C4-2B (cell line): ENCODE results near the gene NFKBIE.

ENCODE experiments used
- H3K27ac ChIP-seq: fragments of 450-650 bp; 2 replicates; pipeline ENCODE4 v1.5.1; 2017
- ZFX ChIP-seq: fragments of 450-650 bp; IDR thresholded peaks from 2 replicates; pipeline ENCODE4 v1.6.1; 2017
- TF ChIP-seq, protein P1 (sequence below): fragments of 450-650 bp; conservative IDR thresholded peaks from 2 replicates; pipeline ENCODE4 v1.5.1; 2017; ENCODE audit warnings: mild to moderate bottlenecking

Gene NFKBIE

GRCh38 chr6:44221291-44221960 lies 43.9 kb downstream of the NFKBIE start:
- TF ChIP-seq ZFX: no peak
- TF ChIP-seq, protein P1, sequence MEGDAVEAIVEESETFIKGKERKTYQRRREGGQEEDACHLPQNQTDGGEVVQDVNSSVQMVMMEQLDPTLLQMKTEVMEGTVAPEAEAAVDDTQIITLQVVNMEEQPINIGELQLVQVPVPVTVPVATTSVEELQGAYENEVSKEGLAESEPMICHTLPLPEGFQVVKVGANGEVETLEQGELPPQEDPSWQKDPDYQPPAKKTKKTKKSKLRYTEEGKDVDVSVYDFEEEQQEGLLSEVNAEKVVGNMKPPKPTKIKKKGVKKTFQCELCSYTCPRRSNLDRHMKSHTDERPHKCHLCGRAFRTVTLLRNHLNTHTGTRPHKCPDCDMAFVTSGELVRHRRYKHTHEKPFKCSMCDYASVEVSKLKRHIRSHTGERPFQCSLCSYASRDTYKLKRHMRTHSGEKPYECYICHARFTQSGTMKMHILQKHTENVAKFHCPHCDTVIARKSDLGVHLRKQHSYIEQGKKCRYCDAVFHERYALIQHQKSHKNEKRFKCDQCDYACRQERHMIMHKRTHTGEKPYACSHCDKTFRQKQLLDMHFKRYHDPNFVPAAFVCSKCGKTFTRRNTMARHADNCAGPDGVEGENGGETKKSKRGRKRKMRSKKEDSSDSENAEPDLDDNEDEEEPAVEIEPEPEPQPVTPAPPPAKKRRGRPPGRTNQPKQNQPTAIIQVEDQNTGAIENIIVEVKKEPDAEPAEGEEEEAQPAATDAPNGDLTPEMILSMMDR: no peak; the same call in 1 of the 2 replicates
- peak overlapping the region; percentile 20 for H3K27ac ChIP-seq

DNA sequence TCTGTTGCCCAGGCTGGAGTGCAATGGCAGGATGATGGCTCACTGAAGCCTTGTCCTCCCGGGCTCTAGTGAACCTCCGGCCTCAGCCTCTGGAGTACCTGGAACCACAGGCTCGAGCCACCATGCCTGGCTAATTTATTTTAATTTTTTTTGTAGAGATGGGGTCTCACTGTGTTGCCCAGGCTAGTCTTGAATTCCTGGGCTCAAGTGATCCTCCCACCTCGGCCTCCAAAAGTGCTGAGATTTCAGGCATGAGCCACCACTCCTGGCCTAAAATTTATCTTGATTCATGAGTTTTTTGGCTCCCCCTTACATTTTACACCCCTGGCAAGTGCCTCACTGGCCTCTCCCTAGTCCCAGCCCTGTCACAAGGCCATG lies 44.4 kb downstream of the NFKBIE start:
- TF ChIP-seq ZFX: no peak
- TF ChIP-seq, protein P1: no peak
- H3K27ac ChIP-seq: peak overlapping the region; percentile 20

DNA sequence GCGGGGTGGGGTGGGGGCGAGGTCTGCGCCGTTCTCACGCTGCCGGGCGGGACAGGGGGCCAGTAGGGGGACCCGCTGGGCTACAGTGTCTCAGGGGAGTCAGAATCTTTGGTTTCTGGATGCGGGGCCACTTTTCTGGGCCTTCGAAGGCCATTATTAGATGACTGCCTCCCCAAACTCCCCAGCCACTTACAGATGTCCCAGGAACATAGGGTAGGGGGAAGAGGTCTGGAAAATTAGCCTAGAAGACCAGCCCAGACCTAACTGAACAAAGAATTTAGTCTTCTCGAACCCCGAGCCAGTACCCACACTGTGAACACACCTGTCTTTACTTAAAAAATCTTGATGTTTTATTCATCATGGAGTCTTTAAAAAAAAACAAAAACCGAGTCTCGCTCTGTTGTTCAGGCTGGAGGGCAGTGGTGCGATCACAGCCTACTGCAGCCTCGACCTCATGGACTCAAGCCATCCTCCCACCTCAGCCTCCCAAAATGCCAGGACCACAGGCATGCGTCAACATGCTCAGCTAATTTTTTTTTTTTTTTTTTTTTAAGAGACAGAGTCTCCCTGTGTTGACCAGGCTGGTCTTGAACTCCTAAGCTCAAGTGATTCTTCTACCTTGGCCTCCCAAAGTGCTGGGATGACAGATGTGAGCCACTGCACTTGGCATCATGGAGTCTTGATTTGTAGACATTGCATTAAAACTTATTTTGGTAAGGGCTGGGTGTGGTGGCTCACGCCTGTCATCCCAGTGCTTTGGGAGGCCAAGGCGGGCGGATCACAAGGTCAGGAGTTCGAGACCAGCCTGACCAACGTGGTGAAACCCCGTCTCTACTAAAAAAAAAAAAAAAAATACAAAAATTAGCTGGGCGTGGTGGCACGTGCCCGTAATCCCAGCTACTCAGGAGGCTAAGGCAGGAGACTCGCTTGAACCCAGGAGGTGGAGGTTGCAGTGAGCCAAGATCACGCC lies 45.3 kb downstream of the NFKBIE start:
- no peak overlapping the region; the same call in 1 of the 2 replicates for H3K27ac ChIP-seq
- TF ChIP-seq, protein P1: no peak

DNA sequence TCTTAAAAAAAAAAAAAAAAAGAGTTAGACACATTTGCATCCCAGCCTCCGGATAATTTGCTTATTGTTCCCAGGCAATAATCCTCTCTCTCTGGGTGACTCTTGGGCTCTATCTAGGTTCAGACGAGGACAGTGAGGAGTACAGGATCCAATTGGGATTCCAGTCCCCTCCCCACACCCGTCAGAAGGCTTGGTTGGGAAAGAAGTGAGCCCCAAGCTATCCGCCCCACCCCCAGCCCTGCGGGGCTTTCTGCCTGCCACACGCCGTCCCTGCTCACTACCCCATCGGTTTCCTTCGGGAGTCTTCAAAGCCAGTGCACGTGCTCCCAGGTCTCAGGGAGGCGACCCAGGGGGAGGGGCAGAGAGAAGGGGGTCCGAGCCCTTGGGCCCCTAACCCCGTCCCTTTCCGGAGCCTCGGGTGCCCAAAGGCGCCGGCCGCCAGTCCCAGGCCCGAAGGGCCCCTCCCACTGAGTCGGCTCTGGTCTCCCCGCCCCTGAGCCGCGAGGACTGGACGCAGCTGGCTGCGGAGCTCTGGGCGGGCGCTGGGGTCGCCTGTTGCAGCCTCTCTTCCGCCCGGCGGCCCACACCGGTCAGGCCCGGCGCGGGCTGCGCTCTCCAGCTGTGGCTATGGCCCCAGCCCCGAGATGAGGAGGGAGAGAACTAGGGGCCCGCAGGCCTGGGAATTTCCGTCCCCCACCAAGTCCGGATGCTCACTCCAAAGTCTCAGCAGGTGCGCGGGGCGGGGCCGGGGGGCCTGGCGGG lies 46.1 kb downstream of the NFKBIE start:
- TF ChIP-seq ZFX: no peak
- TF ChIP-seq, protein P1: no peak
- H3K27ac ChIP-seq: peak overlapping the region; percentile 92

DNA sequence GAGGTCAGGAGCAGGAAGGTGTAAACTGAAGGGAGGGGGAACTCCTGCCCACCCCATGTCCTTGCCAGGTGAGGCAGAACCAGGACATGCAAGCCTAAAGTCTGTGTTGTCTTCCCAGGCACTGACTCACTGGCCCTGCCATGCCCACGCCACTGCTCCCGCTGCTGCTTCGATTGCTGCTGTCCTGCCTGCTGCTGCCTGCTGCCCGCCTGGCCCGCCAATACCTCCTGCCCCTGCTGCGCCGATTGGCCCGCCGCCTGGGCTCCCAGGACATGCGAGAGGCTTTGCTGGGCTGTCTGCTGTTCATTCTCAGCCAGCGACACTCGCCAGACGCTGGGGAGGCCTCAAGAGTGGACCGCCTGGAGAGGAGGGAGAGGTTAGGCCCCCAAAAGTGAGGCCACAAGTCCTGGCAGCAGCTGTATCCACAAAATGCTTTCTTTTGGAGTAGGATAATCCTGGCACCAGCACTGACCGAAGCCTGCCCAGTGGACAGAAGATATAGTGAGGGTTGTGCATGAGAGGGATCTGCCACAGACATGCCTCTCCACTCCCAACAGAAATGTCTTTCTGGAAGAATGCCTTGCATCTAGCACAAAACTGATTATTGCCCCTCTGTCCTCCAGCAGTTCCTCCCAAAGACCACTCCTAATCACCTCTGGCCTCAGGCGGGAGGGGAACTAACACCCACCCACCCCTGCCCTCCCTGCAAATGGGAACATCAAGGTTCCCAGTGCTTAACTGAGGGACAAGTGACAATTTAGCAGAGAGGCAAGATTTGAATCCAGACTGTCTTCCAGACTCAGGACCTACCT lies 47.8 kb downstream of the NFKBIE start:
- TF ChIP-seq ZFX: 0 out of 2 replicates have a peak, but pooled peaks have one; percentile 19
- TF ChIP-seq, protein P1: no peak
- peak overlapping the region; percentile 92 for H3K27ac ChIP-seq

DNA sequence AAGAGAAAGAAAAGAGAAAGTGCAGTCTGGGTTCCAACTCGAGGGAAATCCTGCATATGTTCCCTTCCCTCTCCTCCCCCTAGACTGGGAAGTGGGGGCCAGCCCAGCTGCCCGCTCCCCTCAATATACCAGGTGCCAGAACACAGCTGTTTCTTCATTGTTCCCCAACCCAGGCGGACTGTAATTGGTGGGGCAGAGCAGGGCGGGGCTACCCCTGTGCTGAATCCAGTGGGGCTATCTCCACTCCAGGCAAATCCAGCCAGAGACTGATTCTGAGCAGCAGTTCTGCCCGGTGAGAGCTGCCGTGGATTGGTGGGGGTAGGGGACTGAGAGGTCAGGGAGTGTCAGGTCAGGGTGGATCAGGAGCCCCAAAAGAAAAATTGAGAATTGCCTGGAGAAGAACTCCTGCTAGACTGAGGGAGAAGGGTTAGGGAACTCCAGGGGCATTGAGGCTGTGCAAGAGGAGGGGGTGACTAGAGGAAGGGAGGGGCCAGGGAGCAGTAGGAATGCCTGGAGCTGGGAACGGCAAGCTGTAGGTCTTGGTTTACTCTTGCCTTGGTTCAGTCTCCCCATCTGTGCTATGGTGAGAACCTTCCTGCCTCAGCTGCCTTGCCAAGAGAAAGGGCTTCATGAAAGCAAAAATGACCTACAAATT lies 48.5 kb downstream of the NFKBIE start, which contains the start of gene MYMX:
MYMX (plus strand) TSS at position 250 of the 655 bp plus-strand sequence. CDS start 546 bp downstream, outside the sequence.
- H3K27ac ChIP-seq: peak within 1 kb of the TSS; percentile 92

More for the DNA sequence above, 48.5 kb downstream of the NFKBIE start, which contains the start of gene MYMX:
- TF ChIP-seq, protein P1: no peak
- TF ChIP-seq ZFX: no peak
